Testis (tissue), 2 donors: ENCODE data around the gene PDCL3.

Experiments
- CTCF ChIP-seq, 3 experiments: fragments of 450-650 bp in 2 of 3; fragments of 200-600 bp in 1 of 3; sonication (generic) in 1 of 3; IDR thresholded peaks; one replicate each; pipeline ENCODE4 v1.5.1; 2016 to 2019; ENCODE audit warnings: antibody characterized with exemption in 3 of 3, mild to moderate bottlenecking in 2 of 3, moderate library complexity in 1 of 3
- POLR2A ChIP-seq: fragments of 450-650 bp; IDR thresholded peaks from one replicate; pipeline ENCODE4 v1.6.1; 2017; ENCODE audit warnings: antibody characterized with exemption, mild to moderate bottlenecking, moderate library complexity

GRCh38 chr2:100537918-100538317 lies 24.9 kb upstream of the PDCL3 start:
- TF ChIP-seq CTCF (IDR thresholded peaks at IDR 0.05) (no peak), POLR2A (no peak)
